Hepatic stellate cell (primary cell): ENCODE measurements around the gene DPEP2.
"Not testable (repeated sequence)": the region's sequence is repeated elsewhere in the genome, so short reads cannot be mapped to it uniquely, and the experiment has no call there.

Experiments
- DNase-seq: peaks from one replicate; pipeline ENCODE4 v3.0.0; 2011; ENCODE audit warnings: low spot score

The DPEP2 gene, protein sequence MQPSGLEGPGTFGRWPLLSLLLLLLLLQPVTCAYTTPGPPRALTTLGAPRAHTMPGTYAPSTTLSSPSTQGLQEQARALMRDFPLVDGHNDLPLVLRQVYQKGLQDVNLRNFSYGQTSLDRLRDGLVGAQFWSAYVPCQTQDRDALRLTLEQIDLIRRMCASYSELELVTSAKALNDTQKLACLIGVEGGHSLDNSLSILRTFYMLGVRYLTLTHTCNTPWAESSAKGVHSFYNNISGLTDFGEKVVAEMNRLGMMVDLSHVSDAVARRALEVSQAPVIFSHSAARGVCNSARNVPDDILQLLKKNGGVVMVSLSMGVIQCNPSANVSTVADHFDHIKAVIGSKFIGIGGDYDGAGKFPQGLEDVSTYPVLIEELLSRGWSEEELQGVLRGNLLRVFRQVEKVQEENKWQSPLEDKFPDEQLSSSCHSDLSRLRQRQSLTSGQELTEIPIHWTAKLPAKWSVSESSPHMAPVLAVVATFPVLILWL

DNA sequence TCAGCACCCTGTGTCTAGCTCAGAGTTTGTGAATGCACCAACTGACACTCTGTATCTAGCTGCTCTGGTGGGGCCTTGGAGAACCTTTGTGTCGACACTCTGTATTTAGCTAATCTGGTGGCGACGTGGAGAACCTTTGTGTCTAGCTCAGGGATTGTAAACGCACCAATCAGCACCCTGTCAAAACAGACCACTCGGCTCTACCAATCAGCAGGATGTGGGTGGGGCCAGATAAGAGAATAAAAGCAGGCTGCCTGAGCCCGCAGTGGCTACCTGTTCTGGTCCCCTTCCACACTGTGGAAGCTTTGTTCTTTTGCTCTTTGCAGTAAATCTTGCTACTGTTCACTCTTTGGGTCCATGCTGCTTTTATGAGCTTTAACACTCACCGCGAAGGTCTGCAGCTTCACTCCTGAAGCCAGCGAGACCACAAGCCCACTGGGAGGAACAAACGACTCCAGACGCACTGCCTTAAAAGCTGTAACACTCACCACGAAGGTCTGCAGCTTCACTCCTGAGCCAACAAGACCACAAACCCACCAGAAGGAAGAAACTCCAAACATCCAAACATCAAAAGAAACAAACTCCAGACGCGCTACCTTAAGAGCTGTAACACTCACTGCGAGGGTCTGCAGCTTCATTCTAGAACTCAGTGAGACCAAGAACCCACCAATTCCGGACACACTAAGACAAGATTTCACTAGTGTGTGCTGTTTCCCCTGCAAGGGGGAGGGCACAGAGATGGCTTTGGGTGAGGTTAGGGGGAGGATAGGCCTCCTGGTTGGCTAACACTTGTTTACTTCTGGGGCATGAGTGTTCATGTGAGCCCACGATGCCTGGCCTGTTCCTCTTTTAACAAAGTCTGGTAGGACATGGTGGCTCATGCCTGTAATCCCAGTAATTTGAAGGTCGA is at the start of gene DPEP2:
Gene DPEP2, minus strand, starts transcription at position 706 of the 910 bp plus-strand sequence. CDS start 6,272 bp downstream, outside the sequence.
- DNase-seq: not testable (repeated sequence)

DNA sequence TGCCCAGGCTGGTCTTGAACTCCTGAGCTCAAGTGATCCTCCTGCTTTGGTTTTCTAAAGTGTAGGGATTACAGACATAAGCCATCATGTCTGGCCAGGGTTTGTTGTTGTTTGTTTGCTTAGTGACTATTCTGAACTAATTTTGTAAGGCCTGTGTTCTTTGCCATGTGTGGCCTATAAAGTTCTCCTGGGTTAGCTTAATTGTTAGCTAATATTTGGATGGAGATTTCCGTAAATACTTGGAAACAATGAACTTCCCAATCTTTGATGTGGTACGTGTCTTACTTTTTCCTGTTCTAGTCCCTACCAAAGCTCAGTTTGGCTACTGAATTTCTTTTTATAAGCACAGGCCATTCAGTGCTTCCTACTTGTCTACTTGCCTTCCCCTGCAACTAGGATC is 48.7 kb upstream of the DPEP2 start:
- DNase-seq: no peak

DNA sequence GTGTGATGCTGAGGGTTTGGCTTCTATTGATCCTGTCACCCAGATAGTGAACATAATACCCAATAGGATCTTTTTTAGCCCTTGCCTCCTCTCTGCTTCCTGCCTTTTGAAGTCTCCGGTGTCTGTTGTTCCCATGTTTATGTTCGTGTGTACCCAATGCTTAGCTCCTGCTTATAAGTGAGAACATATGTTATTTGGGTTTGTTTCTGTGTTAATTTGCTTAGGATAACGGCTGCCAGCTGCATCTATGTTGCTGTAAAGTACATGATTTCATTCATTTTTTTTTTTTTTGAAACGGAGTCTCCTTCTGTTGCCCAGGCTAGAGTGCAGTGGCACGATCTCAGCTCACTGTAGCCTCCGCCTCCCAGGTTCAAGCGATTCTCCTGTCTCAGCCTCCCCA is 46.8 kb upstream of the DPEP2 start:
- DNase-seq: no peak

DNA sequence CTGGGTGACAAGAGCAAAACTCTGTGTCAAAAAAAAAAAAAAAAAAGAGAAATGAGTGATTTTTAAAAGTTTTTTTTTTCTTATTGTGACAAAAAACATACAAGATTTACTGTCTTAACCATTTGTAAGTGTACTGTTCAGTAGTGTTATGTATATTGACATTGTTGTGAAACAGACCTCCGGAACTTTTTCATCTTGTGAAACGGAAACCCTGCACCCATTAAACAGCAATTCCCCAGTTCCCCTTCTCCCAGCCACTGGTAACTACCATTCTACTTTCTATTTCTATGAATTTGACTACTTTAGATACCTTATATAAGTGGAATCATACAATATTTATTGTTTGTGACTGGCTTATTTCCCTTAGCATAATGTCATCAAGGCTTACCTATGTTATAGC is 42.5 kb upstream of the DPEP2 start:
- no peak for DNase-seq

DNA sequence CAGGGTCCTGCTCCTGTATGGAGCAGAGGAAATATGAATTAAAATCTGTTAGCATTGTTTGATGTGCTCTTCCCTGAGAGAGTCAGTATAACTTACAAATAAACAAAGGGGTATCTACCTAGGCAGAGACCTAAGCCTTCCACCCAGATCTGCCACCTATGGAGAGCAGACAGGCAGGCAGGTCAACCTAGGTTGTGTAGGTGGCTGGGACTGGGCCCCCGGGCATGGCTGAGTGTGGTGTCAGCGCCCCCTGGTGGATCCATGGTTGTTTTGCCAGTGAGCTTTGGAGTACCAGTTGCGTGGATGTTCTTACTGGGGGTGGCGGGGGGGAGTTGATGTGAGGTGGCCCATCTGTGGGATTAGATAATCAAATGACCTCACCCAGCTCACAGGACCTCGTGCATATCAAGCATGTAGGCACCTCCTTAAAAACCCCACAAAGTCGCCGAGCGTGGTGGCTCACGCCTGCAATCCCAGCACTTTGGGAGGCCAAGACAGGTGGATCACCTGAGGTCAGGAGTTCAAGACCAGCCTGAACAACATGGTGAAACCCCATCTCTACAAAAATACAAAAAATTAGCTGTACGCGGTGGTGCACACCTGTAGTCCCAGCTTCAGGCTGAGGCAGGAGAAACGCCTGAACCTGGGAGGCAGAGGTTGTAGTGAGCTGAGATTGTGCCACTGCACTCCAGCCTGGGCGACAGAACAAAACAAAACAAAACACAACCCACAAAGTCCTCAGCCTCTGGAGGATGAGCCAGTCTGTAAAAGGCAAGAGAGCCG is 41.4 kb upstream of the DPEP2 start:
- peak; percentile 73 for DNase-seq

DNA sequence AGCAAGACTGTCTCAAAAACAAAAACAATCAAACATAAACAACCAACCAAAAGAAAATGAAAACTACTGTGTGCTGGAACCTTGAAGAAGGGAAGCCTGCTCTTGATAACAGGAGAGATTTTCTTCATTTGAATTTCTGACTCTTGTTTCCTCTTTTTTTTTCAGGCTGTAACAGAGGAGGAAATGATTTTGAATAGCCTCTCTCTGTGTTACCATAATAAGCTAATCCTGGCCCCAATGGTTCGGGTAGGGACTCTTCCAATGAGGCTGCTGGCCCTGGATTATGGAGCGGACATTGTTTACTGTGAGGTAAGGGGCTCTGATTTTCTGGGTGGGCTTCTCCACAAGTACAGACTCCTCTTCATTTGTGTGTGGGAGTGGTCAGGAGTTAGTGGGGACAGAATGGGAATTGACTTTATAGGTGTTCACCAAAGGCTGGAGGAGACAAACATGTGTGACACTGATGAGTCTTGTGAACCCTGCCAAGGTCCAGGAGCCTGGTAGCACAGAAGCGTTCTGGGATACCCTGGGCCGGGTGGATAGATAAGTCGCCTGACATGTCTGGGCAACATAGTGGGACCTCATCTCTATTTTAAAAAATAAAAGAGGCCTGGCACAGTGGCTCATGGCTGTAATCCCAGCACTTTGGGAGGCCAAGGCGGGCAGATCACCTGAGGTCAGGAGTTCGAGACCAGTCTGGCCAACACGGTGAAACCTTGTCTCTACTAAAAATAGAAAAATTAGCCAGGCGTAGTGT is 38.7 kb upstream of the DPEP2 start:
- DNase-seq: no peak

DNA sequence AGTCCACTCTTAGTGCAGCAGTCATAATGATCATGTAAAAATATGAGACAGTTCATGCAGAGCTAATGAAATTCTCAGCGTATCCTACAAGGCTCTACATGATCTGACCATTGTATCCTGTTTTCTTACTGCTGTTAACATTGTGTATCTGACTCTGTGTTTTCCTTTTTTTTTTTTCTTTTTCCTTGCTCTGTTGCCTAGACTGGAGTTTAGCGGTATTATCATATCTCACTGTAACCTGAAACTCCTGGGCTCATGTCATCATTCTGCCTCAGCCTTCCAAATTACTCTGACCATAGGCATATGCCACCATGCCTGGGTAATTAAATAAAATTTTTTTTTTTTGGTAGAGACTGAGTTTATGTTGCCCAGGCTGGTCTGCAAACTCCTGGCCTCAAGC is 35.9 kb upstream of the DPEP2 start:
- no peak for DNase-seq

DNA sequence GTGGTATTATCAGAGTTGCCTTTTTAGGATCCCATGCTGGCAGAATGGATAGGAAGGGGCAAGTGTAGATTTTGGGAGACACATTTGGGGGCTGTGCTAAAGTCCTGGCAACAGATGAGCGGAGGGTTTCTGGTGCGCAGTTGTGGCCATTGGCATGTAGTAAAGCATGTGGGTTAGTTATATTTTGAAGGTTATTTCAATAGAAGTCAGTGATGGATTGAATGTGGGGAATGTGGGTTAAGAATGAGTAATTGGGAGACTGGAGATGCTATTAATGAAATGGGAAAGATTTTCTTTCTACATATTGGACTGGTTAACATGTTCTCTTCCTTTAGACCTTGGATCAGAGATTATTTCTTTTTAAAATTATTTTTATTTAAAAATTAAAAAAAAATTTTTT is 33.8 kb upstream of the DPEP2 start:
- DNase-seq: no peak

DNA sequence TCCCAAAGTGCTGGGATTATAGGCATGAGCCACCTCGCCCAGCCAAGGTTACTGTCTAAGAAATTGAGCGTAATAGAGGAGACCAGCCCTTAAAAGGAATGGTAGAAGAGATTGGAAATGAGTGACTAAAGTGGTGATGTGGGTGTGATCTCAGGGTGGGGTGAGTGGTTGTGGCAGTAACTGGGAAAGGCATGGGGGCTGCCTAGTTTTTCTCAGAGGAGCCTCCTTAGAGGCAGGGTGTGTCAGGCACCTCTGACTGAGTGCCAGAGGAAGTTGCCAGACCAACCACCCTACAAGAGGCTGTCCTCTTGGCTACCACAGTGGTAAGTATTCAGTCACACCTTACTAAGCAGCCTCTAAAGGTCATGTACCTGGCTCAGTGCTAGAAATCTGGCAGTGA is 32.7 kb upstream of the DPEP2 start:
- no peak for DNase-seq

DNA sequence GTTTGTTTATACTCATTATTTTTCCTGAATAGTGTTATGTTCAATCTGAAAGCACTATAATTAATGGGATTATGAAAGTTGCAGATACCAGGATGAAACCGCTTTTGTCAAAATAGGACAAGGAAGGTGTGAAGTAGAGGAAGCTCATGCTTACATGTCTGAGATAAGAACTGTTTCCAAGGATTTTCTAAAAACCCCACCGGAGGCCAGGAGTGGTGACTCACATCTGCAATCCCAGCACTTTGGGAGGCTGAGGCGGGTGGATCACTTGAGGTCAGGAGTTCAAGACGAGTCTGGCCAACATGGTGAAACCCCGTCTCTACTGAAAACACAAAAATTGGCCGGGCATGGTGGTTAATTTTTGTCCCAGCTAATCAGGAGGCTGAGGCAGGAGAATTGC is 30.8 kb upstream of the DPEP2 start:
- not testable (repeated sequence) for DNase-seq

DNA sequence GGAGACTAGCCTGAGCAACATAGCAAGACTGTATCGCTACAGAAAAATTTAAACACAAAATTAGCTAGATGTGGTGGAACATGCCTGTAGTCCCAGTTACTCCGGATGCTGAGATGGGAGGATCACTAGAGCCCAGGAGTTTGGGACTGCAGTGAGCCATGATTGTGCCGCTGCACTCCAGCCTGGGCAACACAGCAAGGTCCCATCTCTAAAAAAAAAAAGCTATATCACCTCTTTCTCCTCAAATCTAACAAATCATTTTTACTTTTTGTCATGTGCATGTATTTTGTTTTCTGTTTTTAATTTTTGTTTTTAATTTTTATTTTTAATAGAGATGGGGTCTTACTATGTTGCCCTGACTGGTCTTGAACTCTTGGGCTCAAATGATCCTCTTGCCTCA is 29.7 kb upstream of the DPEP2 start:
- no peak for DNase-seq

DNA sequence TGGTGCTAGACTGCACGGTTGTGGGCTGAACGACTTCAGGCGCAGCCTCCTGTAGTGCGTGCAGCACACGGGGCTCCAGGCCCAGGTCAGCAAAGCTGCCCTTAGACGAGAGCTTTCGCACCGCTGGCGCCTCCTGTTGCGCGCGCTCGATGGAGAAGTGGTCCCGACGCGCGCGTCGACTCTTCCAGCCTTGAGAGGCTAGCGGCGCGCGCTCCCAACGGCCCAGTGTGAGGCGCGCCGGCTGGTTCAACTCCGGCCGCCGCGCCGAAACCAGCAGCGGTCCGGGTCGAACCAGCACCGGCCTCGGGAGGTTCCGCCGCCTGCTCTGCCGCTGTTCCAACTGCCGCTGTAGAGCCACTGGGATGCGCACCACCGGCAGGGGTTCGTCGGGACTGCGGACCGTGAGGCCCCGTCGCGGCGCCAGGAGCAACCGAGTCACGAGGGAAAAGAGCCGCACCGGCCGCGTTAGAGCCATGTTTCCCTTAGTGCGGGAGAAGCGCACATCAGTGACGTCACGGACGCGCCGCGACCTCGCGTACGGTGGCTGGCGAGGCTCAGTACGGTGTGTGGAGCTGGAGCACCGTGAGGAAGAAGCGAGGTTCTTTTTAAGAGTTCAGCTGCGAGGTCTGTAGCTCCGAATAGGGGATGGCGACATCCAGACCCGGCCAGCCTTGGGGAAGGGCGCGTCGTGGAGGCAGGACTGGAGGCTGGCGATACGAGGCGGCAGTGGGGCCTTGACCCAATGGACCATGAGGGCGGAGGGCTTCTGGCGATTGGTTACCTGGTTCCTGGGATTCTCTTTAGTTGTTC is 23.6 kb upstream of the DPEP2 start, which contains the start of the genes DDX28 and DUS2:
Gene DDX28, minus strand, starts transcription at position 505 of the 810 bp plus-strand sequence. Its CDS starts 30 bp downstream, at position 475.
Gene DUS2, plus strand, starts transcription at position 557 of the 810 bp plus-strand sequence. CDS start 14,740 bp downstream, outside the sequence.
- peak; percentile 85 for DNase-seq

DNA sequence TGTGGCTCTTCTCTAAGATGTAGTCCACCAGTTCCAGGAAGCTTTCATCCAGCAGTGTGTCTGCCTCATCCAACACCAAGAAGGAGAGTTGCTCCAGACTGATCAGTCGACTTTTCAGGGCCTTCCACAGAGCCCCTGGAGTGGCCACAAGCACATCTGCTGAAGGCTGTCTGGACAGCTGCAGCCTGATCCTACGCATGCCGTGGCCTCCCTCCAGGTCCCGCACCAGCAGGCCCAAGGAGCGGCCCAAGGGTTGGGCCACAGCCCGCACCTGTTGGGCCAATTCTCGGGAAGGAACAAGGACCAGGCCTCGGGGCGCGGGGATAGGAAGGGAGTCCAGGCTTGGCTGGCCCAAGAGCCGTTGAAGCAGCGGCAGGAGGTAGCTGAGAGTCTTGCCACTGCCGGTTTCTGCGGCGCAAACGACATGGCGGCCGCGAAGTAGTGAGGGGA is 23.0 kb upstream of the DPEP2 start:
- no peak for DNase-seq

DNA sequence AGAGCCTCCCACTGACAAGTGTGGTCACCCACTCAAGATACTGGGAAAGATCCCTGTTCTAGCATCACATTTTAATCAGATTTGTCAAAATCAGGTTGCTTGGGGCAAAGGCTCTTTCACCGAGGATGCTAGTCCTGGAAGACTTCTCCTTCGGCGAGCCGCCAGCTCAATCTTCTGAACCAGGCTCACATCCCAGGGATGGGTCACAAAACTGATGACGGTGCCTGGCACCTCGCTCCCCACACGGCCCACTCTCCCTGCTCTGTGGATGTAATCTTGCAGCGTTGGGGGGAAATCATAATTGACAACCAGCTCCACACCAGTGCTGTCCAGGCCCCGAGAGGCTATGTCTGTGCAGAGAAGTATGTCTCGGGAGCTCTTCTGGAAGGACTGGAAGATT is 22.2 kb upstream of the DPEP2 start:
- no peak for DNase-seq

DNA sequence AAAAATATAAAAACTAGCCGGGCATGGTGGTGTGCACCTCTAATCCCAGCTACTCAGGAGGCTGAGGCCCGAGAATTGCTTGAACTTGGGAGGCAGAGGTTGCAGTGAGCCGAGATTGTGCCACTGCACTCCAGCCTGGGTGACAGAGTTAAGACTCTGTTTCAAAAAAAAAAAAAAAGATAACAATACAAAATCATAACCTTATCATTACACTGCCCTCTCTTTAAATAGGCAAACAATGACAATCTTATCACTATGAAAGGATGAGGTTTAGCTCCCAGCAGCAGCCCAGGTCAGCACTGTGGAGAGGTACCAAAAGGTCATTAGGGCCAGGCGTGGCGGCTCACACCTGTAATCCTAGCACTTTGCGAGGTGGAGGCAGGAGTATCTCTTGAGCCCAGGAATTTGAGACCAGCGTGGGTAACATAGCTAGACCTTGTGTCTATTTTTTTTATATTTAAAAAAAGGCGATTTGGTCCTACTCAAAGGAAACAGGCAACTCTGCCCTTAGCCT is 19.9 kb upstream of the DPEP2 start:
- DNase-seq: no peak

DNA sequence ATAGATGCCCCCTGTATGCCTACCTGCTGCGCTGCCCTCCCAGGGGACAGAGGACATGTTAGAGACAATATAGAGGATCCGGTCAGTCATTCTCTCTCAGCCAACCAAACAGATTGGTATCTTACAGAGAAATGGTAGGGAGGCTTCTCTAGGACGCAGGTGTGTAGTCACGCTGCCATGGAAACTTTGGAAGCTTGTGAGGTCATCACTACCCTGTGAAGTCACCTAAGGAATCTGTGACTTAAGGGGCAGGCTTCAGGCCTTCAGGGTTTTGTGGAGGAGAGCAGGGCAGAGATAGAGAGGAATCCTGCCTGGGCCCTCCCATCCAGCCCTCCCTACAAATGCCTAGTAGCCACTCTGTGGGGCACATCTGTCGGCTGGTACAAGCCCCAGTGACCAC is 16.4 kb upstream of the DPEP2 start, which contains the start of gene DPEP2NB:
Gene DPEP2NB, minus strand, starts transcription at position 231 of the 400 bp plus-strand sequence. Its CDS starts 141 bp downstream, at position 90.
- DNase-seq: no peak

DNA sequence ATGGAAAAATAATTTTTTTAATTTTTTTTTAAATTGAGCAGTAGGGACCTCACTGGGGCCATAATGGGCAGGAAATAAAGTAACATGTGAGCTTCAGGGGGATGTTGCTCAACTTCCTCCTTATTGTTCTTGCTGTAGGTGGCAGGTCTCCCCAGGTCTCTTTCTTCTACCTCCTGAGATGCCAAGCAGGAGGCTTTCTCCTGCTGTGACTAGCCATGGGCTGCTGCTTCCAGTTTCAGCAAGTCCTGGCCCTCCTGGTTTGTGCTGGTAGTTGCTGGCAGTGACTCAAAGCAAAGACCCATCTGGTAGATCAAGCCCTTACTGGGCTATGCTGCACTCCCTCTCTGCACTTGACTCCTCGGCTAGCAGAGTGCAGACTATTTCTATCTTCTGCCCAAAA is 14.2 kb upstream of the DPEP2 start:
- DNase-seq: no peak

DNA sequence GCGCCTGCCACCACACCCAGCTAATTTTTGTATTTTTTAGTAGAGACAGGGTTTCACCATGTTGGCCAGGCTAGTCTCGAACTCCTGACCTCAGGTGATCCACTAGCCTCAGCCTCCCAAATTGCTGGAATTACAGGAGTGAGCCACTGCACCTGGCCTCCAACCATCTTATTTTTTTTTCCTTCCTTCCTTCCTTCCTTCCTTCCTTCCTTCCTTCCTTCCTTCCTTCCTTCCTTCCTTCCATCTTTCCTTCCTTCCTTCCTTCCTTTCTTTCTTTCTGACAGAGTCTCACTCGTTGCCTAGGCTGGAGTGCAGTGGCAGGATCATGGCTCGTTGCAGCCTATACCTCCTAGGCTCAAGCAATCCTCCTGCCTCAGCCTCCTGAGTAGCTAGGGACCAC is 10.6 kb upstream of the DPEP2 start:
- DNase-seq: not testable (repeated sequence)

DNA sequence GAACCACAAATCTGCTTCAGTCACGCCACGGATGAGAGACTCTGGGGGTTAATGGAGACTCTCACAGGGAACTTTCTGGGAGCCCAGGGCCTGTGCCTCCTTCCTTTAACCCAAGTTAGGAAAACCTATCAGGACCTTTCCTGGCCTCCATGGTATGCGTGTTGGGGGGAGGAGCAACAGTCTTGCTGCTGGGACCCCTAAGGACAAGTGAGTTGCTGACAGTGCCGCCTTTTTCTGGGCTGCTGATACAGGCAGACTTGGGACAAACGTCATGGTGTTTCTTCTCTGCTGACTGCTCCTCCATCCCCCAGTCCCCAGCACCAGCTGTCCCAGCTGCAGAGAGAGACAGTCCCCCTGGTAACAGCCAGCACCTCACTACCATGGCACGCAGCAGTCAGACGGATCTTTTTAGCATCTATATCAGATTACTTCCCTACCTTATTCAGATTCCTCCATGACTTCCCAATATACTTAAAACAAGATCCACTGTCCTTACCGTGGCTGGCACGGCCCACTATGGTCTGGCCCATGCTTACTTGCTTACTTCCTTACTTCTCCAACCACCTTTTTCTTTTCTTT is 10.0 kb upstream of the DPEP2 start:
- no peak for DNase-seq
